GM19193 (cell line): Measurements from ENCODE around the gene ITPRIPL2.

Experiments used
- POLR2A ChIP-seq: IDR thresholded peaks from 4 replicates; pipeline ENCODE4 v1.6.1; 2011; ENCODE audit not compliant: insufficient read depth, insufficient read length; ENCODE audit errors: extremely low read depth

ITPRIPL2 gene

DNA sequence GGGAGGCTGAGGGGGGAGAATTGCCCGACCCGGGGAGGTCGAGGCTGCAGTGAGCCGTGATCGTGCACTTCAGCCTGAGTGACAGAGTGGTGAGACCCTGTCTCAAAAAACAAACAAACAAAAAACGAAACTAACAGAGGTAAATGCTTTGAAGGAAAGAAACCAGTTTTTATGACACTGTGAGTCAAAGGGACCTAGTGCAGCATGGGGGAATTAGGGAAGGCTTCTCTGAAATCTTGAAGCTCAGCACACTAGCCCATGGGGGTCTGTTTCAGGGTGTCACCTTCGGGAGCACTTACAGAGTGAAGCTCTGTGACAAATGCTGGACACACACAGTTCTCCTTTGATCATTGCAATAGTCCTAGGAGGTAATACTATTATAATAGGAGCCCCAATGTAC is 16.6 kb downstream of the ITPRIPL2 start:
- TF ChIP-seq POLR2A, result no peak

DNA sequence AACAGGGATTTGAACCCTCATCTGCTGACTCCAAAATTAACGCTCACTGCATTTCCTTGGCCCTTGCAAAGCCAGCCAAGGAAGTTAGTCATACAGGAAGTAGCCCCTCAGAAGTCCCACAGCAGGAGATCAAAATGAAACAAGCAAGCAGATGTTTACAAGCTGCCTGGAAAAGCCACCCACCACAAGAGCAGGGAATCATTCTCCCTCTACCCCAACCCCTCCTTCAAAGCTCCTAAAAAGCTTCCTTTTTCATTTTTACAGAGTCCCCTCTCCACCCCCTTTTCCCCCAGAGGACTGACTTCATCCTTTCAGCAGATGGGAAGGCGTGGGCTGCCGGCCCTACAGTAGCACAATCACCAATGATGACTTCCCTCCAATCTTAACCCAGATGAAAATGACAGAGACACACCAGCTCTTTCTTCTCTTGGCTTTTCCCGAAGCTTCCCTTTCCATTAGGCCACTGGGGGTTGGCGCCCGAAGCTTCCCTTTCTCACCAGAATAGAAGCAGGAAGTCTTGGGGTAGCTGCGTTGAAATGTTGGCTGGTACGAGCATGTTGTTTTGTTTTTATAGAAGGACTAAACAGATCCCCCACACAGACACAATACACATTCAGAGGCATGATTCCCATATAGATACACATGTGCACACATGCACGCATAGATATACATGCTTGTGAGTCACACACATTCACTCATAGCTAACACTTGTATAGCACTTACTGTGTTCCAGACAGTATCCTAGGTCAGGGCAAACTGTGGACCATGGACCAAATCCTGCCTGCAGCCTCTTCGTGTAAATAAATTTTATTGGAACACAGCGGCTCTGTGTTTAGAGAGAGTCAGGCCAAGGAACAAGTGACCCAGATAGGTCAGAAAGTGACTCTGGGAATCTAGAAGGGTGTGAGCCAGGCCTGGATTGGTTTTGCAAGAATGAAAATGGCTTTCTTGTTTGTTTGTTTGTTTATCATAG is 17.4 kb downstream of the ITPRIPL2 start:
- TF ChIP-seq POLR2A, result no peak

DNA sequence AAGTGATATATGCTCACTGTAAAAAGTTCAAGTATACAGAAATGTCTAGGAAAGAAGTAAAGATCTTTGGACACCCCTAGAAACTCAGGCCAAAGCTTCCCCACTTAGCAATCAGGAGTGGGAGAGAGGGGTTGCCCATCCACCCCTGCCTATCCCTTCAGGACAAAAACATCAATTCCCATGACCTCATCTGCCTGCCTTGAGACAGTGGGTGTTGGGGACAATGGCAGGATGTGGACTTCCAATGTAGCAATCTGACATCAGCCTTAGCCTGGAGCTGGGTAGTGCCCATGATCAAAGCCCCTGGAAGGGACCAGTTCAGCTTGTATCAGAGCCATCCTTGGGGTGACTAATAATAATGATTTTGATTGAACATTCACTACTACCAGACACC is 18.1 kb downstream of the ITPRIPL2 start:
- no peak for TF ChIP-seq POLR2A

DNA sequence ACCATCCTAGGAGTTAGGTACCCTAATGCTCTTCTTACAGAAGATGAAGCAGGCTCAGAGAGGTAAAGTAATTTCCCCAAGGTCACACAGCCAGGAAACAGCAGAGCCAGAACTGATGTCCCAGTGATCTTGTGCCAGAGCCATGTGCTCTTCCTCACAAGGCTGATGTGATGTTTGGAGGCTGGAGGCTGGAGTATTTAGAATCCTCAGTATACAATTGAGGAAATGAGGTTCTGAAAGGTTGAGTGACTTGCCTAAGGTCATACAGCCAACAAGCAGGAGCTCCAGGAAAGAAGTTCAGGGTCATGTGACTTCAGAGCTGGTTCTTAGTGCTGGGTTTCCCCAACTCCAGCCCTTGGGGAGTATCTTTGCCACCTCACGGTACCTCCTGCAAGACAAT is 18.5 kb downstream of the ITPRIPL2 start:
- no peak for TF ChIP-seq POLR2A

DNA sequence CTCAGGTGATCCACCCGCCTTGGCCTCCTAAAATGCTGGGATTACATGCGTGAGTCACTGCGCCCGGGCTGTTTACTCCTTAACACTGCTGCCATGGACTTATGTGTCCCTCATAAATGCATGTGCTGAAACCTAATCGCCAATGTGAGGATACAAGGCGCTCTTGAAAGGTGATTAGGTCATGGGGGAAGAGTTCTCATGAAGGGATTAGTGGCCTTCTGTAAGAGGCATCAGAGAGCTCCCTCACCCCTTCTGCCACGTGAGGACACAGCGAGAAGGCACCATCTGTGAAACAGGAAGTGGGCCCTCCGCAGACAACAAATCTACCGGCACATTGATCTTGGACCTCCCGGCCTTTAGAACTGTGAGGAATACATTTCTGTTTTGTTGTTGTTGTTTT is 19.1 kb downstream of the ITPRIPL2 start:
- no peak for TF ChIP-seq POLR2A

DNA sequence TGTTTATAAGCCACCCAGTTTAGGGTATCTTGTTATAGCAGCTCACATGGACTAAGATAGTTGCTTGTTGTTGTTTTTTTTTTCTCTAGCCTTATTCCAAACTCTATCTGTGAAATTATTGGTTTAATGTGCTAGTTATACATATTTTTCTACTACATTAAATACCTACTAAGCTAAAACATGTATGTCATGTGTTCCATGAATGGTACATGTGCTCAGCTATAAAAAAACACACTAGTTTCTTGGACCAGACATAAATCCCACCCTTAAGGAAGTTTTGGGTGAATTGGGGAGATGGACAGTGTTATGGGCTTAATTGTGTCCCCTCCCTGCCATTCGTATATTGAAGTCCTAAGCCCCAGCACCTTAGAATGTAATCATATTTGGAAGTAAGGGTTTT is 19.8 kb downstream of the ITPRIPL2 start:
- no peak for TF ChIP-seq POLR2A

DNA sequence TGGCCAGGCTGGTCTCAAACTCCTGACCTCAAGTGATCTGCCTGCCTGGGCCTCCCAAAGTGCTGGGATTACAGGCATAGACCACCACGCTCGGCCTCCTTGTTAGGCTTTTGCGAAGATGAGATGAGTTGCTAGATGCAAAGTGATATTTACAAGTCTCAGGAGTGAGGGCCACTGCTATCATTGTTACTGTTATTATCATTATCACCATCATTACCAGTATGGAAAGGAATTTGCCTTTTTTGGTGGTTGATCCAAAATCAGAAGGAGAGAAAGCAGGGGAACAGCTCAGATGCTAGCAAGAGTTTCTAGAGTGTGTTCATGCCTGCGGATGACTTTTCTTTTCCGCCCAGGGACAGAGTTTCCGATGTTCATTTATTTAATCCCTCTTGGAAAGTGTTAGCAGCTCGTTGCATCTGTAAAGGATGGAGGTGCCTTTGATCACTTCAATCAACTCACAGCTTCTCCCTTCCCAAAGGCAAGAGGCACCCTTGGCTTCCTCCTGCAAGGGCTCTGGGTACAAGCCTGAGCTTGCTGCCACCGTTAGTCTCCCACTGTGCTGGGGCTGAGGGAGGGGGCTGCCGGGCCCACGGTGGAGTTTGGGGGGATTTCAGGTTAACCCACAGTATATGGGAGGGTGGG is 21.6 kb downstream of the ITPRIPL2 start:
- no peak for TF ChIP-seq POLR2A

DNA sequence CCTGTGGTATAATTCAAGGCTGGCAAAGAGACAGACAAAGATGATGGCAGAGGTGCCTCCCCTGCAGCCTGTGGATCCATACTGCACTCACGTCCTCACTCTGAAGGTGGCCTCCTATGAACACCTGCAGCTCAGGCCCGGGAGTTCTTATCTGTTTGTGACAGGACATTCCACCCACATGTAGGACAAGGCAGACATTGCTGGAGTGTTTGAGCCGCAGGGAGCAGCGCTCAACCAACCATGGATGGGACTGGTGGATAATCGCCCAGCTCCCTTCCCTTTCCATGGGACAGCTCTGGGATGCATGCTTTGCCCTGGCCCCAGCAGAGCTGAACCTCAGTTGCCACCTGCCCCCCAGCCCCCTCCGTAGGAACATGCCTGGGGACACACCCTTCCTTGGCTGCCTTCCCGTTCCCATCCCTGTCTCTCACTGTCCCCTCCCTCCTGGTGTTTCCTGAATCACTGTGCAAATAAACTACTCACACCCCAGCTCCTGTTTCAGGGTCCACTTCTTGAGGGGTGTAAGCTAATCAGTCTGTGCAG is 22.2 kb downstream of the ITPRIPL2 start:
- no peak for TF ChIP-seq POLR2A

DNA sequence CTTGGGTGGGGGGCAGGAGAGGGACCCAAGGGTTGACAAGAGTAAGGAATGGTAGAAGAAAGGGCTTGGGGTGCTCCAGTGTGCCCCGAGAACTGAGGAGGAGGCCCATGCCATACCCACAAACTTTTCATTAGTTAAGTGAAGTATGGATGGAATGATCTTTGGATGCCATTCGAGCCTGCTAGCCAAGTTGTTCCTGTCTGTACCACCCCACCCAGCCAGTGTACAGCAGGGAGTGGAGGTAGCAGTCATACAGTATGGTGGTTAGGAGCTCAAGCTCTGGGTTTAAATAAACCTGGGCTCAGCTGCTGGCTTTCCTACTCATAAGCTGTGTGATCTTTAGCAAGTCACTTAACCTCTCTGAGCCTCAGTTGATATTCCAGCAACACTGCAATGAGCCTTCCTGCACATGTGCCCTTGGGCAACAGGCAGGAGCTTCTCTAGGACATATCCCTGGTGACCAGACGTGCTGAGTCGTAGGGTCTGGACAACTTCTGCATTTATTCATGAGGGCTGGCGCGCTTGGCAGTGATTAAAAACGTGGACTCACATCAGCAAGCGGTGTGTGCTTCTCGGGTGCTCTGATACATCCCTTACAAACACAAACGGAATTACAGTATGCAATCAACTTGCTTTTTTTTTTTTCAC is 22.9 kb downstream of the ITPRIPL2 start:
- TF ChIP-seq POLR2A, result no peak

DNA sequence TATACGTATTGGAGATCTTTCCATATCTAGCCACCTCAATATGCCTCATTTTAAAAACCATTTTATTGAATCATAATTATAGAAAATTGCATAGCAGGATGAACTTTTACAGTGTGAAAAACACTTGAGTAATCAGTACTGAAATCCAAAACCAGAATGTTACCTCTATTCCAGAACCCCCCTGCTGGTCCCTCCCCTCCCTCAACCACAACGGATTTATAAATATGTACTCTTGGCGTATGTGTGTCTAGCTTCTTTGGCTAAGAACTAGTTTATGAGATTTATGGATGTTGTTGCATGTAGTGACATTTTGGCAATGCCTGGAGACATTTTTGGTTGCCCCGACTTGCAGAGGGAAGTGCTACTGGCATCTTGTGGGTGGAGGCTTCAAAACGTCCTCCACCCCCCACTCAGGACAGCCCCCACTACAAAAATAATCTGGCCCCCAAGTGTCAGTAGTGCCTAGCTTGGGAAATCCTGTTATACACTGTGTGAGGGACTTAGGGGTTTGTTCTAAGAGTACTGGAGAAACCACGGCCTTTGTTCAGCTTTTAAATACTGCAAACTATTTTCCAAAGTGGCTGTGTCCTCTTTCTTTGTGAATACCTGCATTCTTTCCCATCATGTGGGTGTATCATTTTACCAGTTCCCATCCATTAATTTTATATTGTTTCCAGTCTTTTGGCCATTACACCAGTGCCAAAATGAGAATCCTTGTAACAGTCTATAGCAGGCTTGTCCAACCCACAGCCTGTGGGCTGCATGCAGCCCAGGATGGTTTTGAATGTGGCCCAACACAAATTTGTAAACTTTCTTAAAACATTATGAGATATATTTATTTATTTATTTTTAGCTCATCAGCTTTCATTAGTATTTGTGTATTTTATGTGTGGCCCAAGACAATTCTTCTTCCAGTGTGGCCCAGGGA is 23.7 kb downstream of the ITPRIPL2 start:
- no peak for TF ChIP-seq POLR2A

DNA sequence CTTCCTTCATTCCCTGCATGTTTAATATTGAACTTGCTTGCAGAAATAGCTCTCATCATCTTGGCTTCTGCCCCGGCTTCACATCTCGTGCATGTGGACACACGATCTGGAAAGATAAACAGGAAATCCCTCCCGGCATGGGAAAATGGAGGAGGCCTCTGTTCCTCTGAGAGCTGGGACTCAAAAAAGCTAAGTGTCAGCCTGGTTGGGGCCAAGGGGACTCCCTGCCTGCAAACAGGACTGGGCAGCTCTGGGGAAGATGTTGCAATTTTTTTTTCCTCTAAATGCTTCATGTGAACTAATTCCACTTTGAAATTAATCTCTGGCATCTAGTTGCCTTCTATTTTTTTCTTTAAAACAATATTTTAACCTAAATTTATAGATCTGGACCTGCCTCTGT is 24.8 kb downstream of the ITPRIPL2 start:
- no peak for TF ChIP-seq POLR2A

DNA sequence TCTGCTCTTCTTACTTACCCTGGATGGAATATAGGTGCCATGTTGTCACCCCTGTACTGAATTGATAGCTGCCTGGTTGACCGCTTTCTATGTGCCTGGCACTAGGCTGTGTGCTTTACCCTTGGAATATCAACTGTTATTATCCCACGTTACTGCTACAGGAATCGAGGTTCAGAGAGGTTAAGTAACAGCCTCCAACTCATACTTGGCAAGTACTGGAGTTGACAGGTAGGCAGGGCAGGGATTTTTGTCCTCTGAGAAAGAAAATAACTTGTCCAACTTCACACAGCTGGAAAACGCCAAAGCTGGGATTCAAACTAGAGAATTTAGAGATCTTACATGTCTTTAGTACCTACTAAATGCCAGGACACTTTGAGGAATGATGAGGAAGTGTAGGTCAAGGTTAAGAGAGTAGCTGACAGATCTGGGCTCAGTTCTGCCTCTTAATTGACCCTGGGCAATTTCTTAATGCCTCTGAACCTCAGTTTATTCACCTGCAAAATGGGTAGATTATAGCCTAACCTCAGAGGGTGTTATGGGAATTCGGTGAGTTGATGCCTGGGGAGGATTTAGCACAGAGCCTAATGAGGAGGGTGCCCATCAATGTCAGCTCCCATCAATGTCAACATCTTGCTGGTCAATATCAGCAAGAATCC is 25.8 kb downstream of the ITPRIPL2 start:
- TF ChIP-seq POLR2A, result no peak

DNA sequence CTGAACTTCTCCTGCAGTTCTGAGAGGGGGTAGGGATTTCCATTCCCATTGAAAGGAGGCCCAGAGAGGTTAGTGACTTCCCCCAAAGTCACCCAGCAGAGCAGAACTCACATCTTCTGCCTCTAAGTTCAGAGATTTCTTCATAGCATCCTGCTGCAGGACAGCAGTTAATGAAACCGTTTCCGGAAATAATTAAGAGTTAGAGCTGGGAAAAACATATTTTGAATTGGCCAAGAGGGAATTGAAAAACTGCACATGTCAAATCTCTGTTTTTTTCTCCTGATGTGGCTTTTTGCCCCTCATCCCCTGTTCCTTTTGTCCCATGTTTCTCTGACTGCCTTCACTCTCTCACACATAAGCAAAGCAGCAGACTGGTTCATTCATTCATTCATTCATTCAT is 26.6 kb downstream of the ITPRIPL2 start:
- no peak for TF ChIP-seq POLR2A
